Activated T-helper 1 cell treated with anti-CD3 and anti-CD28 coated beads, Interleukin-12 subunit alpha, Interleukin-12 subunit beta, Interleukin-2, Interleukin-4 antibody, amounts not matched to agents 30 ng/mL and 10 ng/mL and 1 ng/mL, durations not matched to agents 14 hours and 24 hours and 36 hours (primary cell): ENCODE measurements around the gene IRF7. TPM values are rescaled to one million over a fixed set of nuclear protein-coding genes. Genes with fewer than 3 reads are reported as not detected.

Experiments
- DNase-seq: peaks from one replicate; pipeline ENCODE4 v3.0.0; 2021; ENCODE audit warnings: low spot score
- H3K27ac Mint-ChIP-seq: one replicate; pipeline ENCODE4 v1.8.0; 2021; ENCODE audit warnings: mild to moderate bottlenecking, mixed read lengths
- H3K27me3 Mint-ChIP-seq: one replicate; pipeline ENCODE4 v1.8.0; 2022; ENCODE audit warnings: mild to moderate bottlenecking, moderate library complexity, mixed read lengths; ENCODE audit not compliant: insufficient read depth
- H3K36me3 Mint-ChIP-seq: one replicate; pipeline ENCODE4 v1.8.0; 2021; ENCODE audit warnings: low read depth, mixed read lengths
- H3K4me1 Mint-ChIP-seq: one replicate; pipeline ENCODE4 v1.8.0; 2021; ENCODE audit warnings: low read depth, mixed read lengths
- H3K4me3 Mint-ChIP-seq: one replicate; pipeline ENCODE4 v1.8.0; 2021; ENCODE audit warnings: mild to moderate bottlenecking, moderate library complexity, mixed read lengths
- H3K9me3 Mint-ChIP-seq: one replicate; pipeline ENCODE4 v1.8.0; 2021; ENCODE audit warnings: mixed read lengths
- intact Hi-C: fragments of 100-400 bp; cut with micrococcal nuclease; formaldehyde crosslinking; loops from one replicate; pipeline ENCODE4 v1.15.1; 2024
- total RNA-seq: library from RNA; stranded (reverse); gene quantifications from 2 replicates; pipeline ENCODE4 v1.2.3, GENCODE V29; 2022

The IRF7 gene
- total RNA-seq, 1 donor from 2014 or later, result 63.1 TPM

GRCh38 chr11:614021-614622, 1.6 kb downstream of the IRF7 start:
- Mint-ChIP-seq H3K36me3 (peaks cover 15% of the 10 kb centered on the region), H3K27ac (peak overlapping the region; percentile 72)
- intact Hi-C loops, result no loop called here

GRCh38 chr11:613369-613968, 2.3 kb downstream of the IRF7 start:
- Mint-ChIP-seq H3K4me1 (peaks cover 7% of the 10 kb centered on the region), H3K9me3 (no peaks in the 10 kb centered on the region), H3K4me3 (peak overlapping the region; percentile 86), H3K36me3 (peaks cover 17% of the 10 kb centered on the region), H3K27ac (peak overlapping the region; percentile 48), H3K27me3 (no peaks in the 10 kb centered on the region)
- DNase-seq, result peak; percentile 53
- intact Hi-C loops, result loop anchor here (2.0 kb wide), 1 partner anchor 45 kb away; no protein-coding TSS in a partner anchor

More at GRCh38 chr11:614021-614622, 1.6 kb downstream of the IRF7 start:
- Mint-ChIP-seq H3K4me3 (peak overlapping the region; percentile 86), H3K4me1 (peaks cover 7% of the 10 kb centered on the region), H3K27me3 (no peaks in the 10 kb centered on the region), H3K9me3 (no peaks in the 10 kb centered on the region)
- DNase-seq, result no peak

DNA sequence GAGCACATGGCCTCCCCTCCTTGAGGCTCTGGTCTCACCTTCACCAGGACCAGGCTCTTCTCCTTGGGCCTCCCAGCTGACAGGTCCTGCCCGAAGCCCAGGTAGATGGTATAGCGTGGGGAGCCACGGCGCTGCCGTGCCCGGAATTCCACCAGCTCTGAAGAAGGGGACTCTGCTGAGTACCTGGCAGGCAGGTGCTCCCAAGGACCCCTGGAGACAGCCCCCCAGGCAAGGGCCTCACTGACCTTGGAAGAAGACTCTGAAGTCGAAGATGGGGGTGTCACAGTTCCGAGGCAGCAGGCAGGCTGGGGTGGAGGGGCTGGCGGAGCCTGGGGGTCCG, 2.8 kb downstream of the IRF7 start:
- peaks cover 7% of the 10 kb centered on the region for H3K4me1 Mint-ChIP-seq
- H3K4me3 Mint-ChIP-seq, result no peak overlapping the region

GRCh38 chr11:612201-612960, 3.4 kb downstream of the IRF7 start:
- Mint-ChIP-seq H3K4me3 (peak overlapping the region; percentile 68), H3K27me3 (no peaks in the 10 kb centered on the region), H3K9me3 (no peaks in the 10 kb centered on the region), H3K36me3 (peaks cover 21% of the 10 kb centered on the region), H3K27ac (peak overlapping the region; percentile 24), H3K4me1 (peaks cover 7% of the 10 kb centered on the region)
- intact Hi-C loops, result loop anchor here (2.0 kb wide), 1 partner anchor 44 kb away; no protein-coding TSS in a partner anchor
- no peak for DNase-seq

More for the DNA sequence above, 2.8 kb downstream of the IRF7 start:
- Mint-ChIP-seq H3K27me3 (no peaks in the 10 kb centered on the region), H3K9me3 (no peaks in the 10 kb centered on the region), H3K27ac (no peak overlapping the region), H3K36me3 (peaks cover 20% of the 10 kb centered on the region)
- no peak for DNase-seq
- intact Hi-C loops, result loop anchor here (2.0 kb wide), 1 partner anchor 44 kb away; no protein-coding TSS in a partner anchor

GRCh38 chr11:611001-611996, 4.5 kb downstream of the IRF7 start:
- intact Hi-C loops, result no loop called here
- Mint-ChIP-seq H3K9me3 (no peaks in the 10 kb centered on the region), H3K27me3 (no peaks in the 10 kb centered on the region), H3K36me3 (peaks cover 28% of the 10 kb centered on the region), H3K27ac (no peak overlapping the region), H3K4me3 (no peak overlapping the region), H3K4me1 (peaks cover 7% of the 10 kb centered on the region)
- no peak for DNase-seq

GRCh38 chr11:610146-610801, 5.5 kb downstream of the IRF7 start:
- H3K4me3 Mint-ChIP-seq, result no peak overlapping the region
- no peak for DNase-seq
- no peak overlapping the region for H3K27ac Mint-ChIP-seq
- H3K9me3 Mint-ChIP-seq, result no peaks in the 10 kb centered on the region
- H3K36me3 Mint-ChIP-seq, result peaks cover 28% of the 10 kb centered on the region
- peaks cover 7% of the 10 kb centered on the region for H3K4me1 Mint-ChIP-seq
- H3K27me3 Mint-ChIP-seq, result no peaks in the 10 kb centered on the region
- intact Hi-C loops, result no loop called here

DNA sequence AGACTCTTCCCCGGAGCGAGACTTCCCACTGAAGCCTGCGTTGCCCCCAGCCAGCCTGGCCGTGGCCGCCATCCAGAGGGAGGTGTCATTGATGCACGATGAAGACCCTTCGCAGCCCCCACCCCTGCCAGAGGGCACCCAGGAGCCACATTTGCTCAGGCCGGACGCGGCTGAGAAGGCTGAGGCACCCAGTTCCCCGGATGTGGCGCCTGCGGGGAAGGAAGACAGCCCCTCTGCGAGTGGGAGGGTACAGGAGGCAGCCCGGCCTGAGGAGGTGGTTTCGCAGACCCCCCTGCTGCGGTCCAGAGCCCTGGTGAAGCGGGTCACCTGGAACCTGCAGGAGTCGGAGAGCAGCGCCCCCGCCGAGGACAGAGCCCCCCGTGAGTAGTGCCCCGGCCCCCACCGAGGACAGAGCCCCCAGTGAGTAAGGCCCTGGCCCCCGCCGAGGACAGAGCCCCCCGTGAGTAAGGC, 6.4 kb downstream of the IRF7 start:
- no peak for DNase-seq
- H3K27ac Mint-ChIP-seq, result no peak overlapping the region
- H3K4me1 Mint-ChIP-seq, result peaks cover 7% of the 10 kb centered on the region
- H3K27me3 Mint-ChIP-seq, result no peaks in the 10 kb centered on the region
- H3K4me3 Mint-ChIP-seq, result no peak overlapping the region
- no peaks in the 10 kb centered on the region for H3K9me3 Mint-ChIP-seq
- intact Hi-C loops, result no loop called here
- peaks cover 29% of the 10 kb centered on the region for H3K36me3 Mint-ChIP-seq

GRCh38 chr11:608791-609251, 6.9 kb downstream of the IRF7 start:
- Mint-ChIP-seq H3K4me1 (peaks cover 7% of the 10 kb centered on the region), H3K27me3 (no peaks in the 10 kb centered on the region), H3K27ac (no peak overlapping the region), H3K9me3 (no peaks in the 10 kb centered on the region), H3K36me3 (peaks cover 29% of the 10 kb centered on the region), H3K4me3 (no peak overlapping the region)
- intact Hi-C loops, result no loop called here
- no peak for DNase-seq

- H3K27me3 Mint-ChIP-seq, result no peaks in the 10 kb centered on the region
- intact Hi-C loops, result no loop called here
- DNase-seq, result no peak
These were observed 7.6 kb downstream of the IRF7 start for GRCh38 chr11:607971-608659.

DNA sequence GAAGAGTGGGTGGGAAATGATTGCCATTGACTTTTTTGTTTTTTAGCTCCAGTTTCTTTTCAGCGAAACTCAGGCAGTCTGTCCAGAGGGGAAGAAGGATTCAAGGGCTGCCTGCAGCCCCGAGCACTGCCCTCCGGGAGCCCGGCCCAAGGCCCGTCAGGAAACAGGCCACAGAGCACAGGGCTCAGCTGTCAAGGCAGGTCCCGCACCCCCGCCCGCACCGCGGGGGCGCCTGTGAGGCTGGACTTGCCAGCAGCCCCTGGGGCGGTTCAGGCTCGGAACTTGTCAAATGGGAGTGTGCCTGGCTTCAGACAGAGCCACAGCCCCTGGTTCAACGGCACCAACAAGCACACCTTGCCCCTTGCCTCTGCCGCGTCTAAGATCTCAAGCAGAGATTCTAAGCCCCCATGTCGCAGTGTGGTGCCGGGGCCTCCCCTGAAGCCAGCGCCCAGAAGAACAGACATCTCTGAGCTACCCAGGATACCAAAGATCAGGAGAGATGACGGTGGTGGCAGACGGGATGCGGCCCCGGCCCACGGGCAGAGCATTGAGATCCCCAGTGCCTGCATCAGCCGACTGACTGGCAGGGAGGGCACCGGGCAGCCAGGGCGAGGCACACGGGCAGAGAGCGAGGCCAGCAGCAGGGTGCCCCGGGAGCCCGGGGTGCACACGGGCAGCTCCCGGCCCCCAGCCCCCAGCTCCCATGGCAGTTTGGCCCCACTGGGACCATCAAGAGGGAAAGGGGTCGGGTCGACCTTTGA, 8.6 kb downstream of the IRF7 start:
- Mint-ChIP-seq H3K4me1 (peaks cover 4% of the 10 kb centered on the region), H3K4me3 (no peak overlapping the region), H3K9me3 (no peaks in the 10 kb centered on the region), H3K36me3 (peaks cover 29% of the 10 kb centered on the region), H3K27ac (no peak overlapping the region), H3K27me3 (no peaks in the 10 kb centered on the region)
- intact Hi-C loops, result no loop called here
- no peak for DNase-seq

More at GRCh38 chr11:607971-608659, 7.6 kb downstream of the IRF7 start:
- H3K9me3 Mint-ChIP-seq, result no peaks in the 10 kb centered on the region
- H3K4me3 Mint-ChIP-seq, result no peak overlapping the region
- H3K4me1 Mint-ChIP-seq, result peaks cover 7% of the 10 kb centered on the region
- peaks cover 29% of the 10 kb centered on the region for H3K36me3 Mint-ChIP-seq
- H3K27ac Mint-ChIP-seq, result no peak overlapping the region

DNA sequence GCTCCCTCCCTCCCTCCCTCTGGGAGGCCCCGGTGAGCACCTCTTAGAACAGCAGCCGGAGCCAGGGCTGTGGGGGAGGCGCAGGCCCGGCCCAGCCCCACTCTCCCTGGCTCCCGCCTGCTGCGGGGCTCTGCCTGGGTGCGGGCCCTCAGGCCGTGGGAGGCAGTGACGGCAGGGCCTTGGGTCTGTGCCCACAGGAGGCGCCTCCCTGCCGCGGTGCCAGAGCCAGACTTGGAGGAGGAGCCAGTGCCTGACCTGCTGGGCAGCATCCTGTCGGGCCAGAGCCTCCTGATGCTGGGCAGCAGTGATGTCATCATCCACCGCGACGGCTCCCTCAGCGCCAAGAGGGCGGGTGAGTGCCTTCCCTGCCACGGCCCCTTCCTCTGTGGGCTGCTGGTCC, 9.5 kb downstream of the IRF7 start:
- Mint-ChIP-seq H3K4me3 (no peak overlapping the region), H3K27me3 (no peaks in the 10 kb centered on the region), H3K27ac (no peak overlapping the region), H3K4me1 (no peaks in the 10 kb centered on the region), H3K36me3 (peaks cover 27% of the 10 kb centered on the region), H3K9me3 (no peaks in the 10 kb centered on the region)
- intact Hi-C loops, result no loop called here
- no peak for DNase-seq
